Activated CD4-positive, alpha-beta memory T cell treated with anti-CD3 and anti-CD28 coated beads for 36 hours (primary cell): ENCODE data around the gene SPDYE2. TPM values are rescaled to one million over a fixed set of nuclear protein-coding genes. Genes with fewer than 3 reads are reported as not detected.
"Not testable (repeated sequence)": the region's sequence is repeated elsewhere in the genome, so short reads cannot be mapped to it uniquely, and the experiment has no call there.

ENCODE experiments used
- CTCF ChIA-PET: fragments of 350-600 bp; sonication (Branson Sonifier 250); formaldehyde crosslinking; loops from one replicate; lab custom pipeline; 2021; ENCODE audit warnings: antibody characterized with exemption, inconsistent platforms; lab: Charles Lee
- POLR2A ChIA-PET: fragments of 350-600 bp; sonication (Branson Sonifier 250); formaldehyde crosslinking; loops from one replicate; lab custom pipeline; 2021; ENCODE audit warnings: antibody characterized with exemption; lab: Charles Lee
- DNase-seq: peaks from one replicate; pipeline ENCODE4 v3.0.0-alpha.2; 2020
- H3K27ac Mint-ChIP-seq: one replicate; pipeline ENCODE4 v1.8.0; 2021; ENCODE audit warnings: mixed read lengths
- H3K27me3 Mint-ChIP-seq: one replicate; pipeline ENCODE4 v1.8.0; 2021; ENCODE audit warnings: mixed read lengths
- H3K36me3 Mint-ChIP-seq: one replicate; pipeline ENCODE4 v1.8.0; 2021; ENCODE audit warnings: mixed read lengths
- H3K4me1 Mint-ChIP-seq: one replicate; pipeline ENCODE4 v1.8.0; 2021; ENCODE audit warnings: low read depth, mixed read lengths
- H3K4me3 Mint-ChIP-seq: one replicate; pipeline ENCODE4 v1.8.0; 2021; ENCODE audit warnings: mild to moderate bottlenecking, mixed read lengths
- H3K9me3 Mint-ChIP-seq: one replicate; pipeline ENCODE4 v1.8.0; 2021; ENCODE audit warnings: mixed read lengths
- intact Hi-C: fragments of 100-400 bp; cut with micrococcal nuclease; formaldehyde crosslinking; loops from one replicate; pipeline ENCODE4 v1.15.1; 2023
- total RNA-seq, 2 experiments: library from RNA; stranded (reverse); gene quantifications; one replicate each; pipeline ENCODE4 v1.2.3, GENCODE V29; 2021

SPDYE2 gene
- total RNA-seq, 2 experiments from 2014 or later = not detected

GRCh38 chr7:102544372-102544771 lies 6.7 kb upstream of the SPDYE2 start:
- H3K4me1 Mint-ChIP-seq, POLR2A ChIA-PET, H3K4me3 Mint-ChIP-seq, CTCF ChIA-PET, H3K27me3 Mint-ChIP-seq, H3K36me3 Mint-ChIP-seq, DNase-seq, H3K27ac Mint-ChIP-seq, H3K9me3 Mint-ChIP-seq, intact Hi-C loops: not testable (repeated sequence)

- H3K27ac Mint-ChIP-seq, POLR2A ChIA-PET, H3K4me1 Mint-ChIP-seq, CTCF ChIA-PET, intact Hi-C loops, DNase-seq, H3K27me3 Mint-ChIP-seq, H3K36me3 Mint-ChIP-seq, H3K4me3 Mint-ChIP-seq, H3K9me3 Mint-ChIP-seq: not testable (repeated sequence)
Measured at GRCh38 chr7:102545288-102545687, 5.7 kb upstream of the SPDYE2 start.

GRCh38 chr7:102546353-102546752 lies 4.7 kb upstream of the SPDYE2 start:
- H3K4me3 Mint-ChIP-seq, H3K27ac Mint-ChIP-seq, CTCF ChIA-PET, intact Hi-C loops, H3K36me3 Mint-ChIP-seq, H3K9me3 Mint-ChIP-seq, POLR2A ChIA-PET, H3K4me1 Mint-ChIP-seq, H3K27me3 Mint-ChIP-seq: not testable (repeated sequence)
- DNase-seq = peak; percentile 10

- H3K4me1 Mint-ChIP-seq, H3K36me3 Mint-ChIP-seq, intact Hi-C loops, H3K27ac Mint-ChIP-seq, H3K9me3 Mint-ChIP-seq, POLR2A ChIA-PET, H3K4me3 Mint-ChIP-seq, DNase-seq, H3K27me3 Mint-ChIP-seq, CTCF ChIA-PET: not testable (repeated sequence)
Measured at GRCh38 chr7:102568620-102569019, 17.6 kb downstream of the SPDYE2 start.

- DNase-seq = peak; percentile 96
- POLR2A ChIA-PET, intact Hi-C loops, H3K4me1 Mint-ChIP-seq, H3K9me3 Mint-ChIP-seq, H3K36me3 Mint-ChIP-seq, CTCF ChIA-PET, H3K27me3 Mint-ChIP-seq: not testable (repeated sequence)
- peak within 1 kb of the TSS; percentile 87 for H3K4me3 Mint-ChIP-seq
- H3K27ac Mint-ChIP-seq = peak within 1 kb of the TSS; percentile 79
Measured at GRCh38 chr7:102572261-102573239, 21.5 kb downstream of the SPDYE2 start, which contains the start of gene POLR2J3. Gene POLR2J3 (minus strand): TSS chr7:102572583. CDS start chr7:102572521, 62 bp downstream.

- intact Hi-C loops, H3K27me3 Mint-ChIP-seq, POLR2A ChIA-PET, H3K9me3 Mint-ChIP-seq, H3K4me1 Mint-ChIP-seq, H3K4me3 Mint-ChIP-seq, DNase-seq, H3K27ac Mint-ChIP-seq, CTCF ChIA-PET, H3K36me3 Mint-ChIP-seq: not testable (repeated sequence)
Measured at GRCh38 chr7:102574607-102575006, 23.6 kb downstream of the SPDYE2 start.

GRCh38 chr7:102576363-102576762 lies 25.3 kb downstream of the SPDYE2 start:
- POLR2A ChIA-PET, H3K27ac Mint-ChIP-seq, DNase-seq, H3K4me3 Mint-ChIP-seq, H3K36me3 Mint-ChIP-seq, intact Hi-C loops, CTCF ChIA-PET, H3K27me3 Mint-ChIP-seq, H3K9me3 Mint-ChIP-seq, H3K4me1 Mint-ChIP-seq: not testable (repeated sequence)

GRCh38 chr7:102577315-102578240 lies 26.6 kb downstream of the SPDYE2 start:
- intact Hi-C loops, H3K27ac Mint-ChIP-seq, H3K27me3 Mint-ChIP-seq, CTCF ChIA-PET, H3K9me3 Mint-ChIP-seq, H3K36me3 Mint-ChIP-seq, H3K4me1 Mint-ChIP-seq, POLR2A ChIA-PET, H3K4me3 Mint-ChIP-seq, DNase-seq: not testable (repeated sequence)

- intact Hi-C loops, H3K4me1 Mint-ChIP-seq, H3K36me3 Mint-ChIP-seq, H3K27ac Mint-ChIP-seq, DNase-seq, H3K9me3 Mint-ChIP-seq, H3K4me3 Mint-ChIP-seq, CTCF ChIA-PET, H3K27me3 Mint-ChIP-seq, POLR2A ChIA-PET: not testable (repeated sequence)
Measured at GRCh38 chr7:102578486-102578885, 27.5 kb downstream of the SPDYE2 start.

- POLR2A ChIA-PET, H3K4me3 Mint-ChIP-seq, intact Hi-C loops, H3K36me3 Mint-ChIP-seq, H3K27ac Mint-ChIP-seq, DNase-seq, H3K4me1 Mint-ChIP-seq, H3K9me3 Mint-ChIP-seq, H3K27me3 Mint-ChIP-seq, CTCF ChIA-PET: not testable (repeated sequence)
Measured at GRCh38 chr7:102581722-102582121, 30.7 kb downstream of the SPDYE2 start.

GRCh38 chr7:102583495-102583894 lies 32.5 kb downstream of the SPDYE2 start:
- H3K27ac Mint-ChIP-seq, H3K36me3 Mint-ChIP-seq, H3K9me3 Mint-ChIP-seq, intact Hi-C loops, DNase-seq, CTCF ChIA-PET, POLR2A ChIA-PET, H3K4me3 Mint-ChIP-seq, H3K4me1 Mint-ChIP-seq, H3K27me3 Mint-ChIP-seq: not testable (repeated sequence)

- H3K4me3 Mint-ChIP-seq, H3K4me1 Mint-ChIP-seq, H3K9me3 Mint-ChIP-seq, CTCF ChIA-PET, intact Hi-C loops, H3K36me3 Mint-ChIP-seq, H3K27me3 Mint-ChIP-seq, POLR2A ChIA-PET, H3K27ac Mint-ChIP-seq, DNase-seq: not testable (repeated sequence)
Measured at GRCh38 chr7:102589857-102590256, 38.8 kb downstream of the SPDYE2 start.
